NCI-H1436 treated with DMSO at 0.1 percent for 48 hours (cell line): ENCODE data around the gene PCDH19.
"Not testable (repeated sequence)": the region's sequence is repeated elsewhere in the genome, so short reads cannot be mapped to it uniquely, and the experiment has no call there.

Experiments used
- DNase-seq: peaks from one replicate; lab custom pipeline; 2025; lab: John Stamatoyannopoulos, UW

PCDH19 gene

GRCh38 chrX:100409610-100410590 lies at the start of gene PCDH19:
PCDH19 (minus strand) TSS chrX:100410273; CDS start chrX:100408597, 1,676 bp downstream.
- no peak for DNase-seq

GRCh38 chrX:100449696-100450608 lies 39.9 kb upstream of the PCDH19 start:
- DNase-seq, result no peak

- DNase-seq, result no peak
Observed at GRCh38 chrX:100447655-100448397, 37.8 kb upstream of the PCDH19 start.

GRCh38 chrX:100445593-100445992 lies 35.5 kb upstream of the PCDH19 start:
- DNase-seq, result no peak

- not testable (repeated sequence) for DNase-seq
Observed at GRCh38 chrX:100441321-100441720, 31.2 kb upstream of the PCDH19 start.

- DNase-seq, result no peak
Observed at GRCh38 chrX:100440006-100440405, 29.9 kb upstream of the PCDH19 start.

- DNase-seq, result no peak
Observed at GRCh38 chrX:100435726-100436125, 25.7 kb upstream of the PCDH19 start.

- no peak for DNase-seq
Observed at GRCh38 chrX:100424012-100424411, 13.9 kb upstream of the PCDH19 start.

- DNase-seq, result no peak
Observed at GRCh38 chrX:100418556-100418955, 8.5 kb upstream of the PCDH19 start.

- no peak for DNase-seq
Observed at GRCh38 chrX:100417681-100418080, 7.6 kb upstream of the PCDH19 start.

GRCh38 chrX:100413229-100413628 lies 3.2 kb upstream of the PCDH19 start:
- DNase-seq, result no peak

- DNase-seq, result no peak
Observed at GRCh38 chrX:100411802-100412715, 2.0 kb upstream of the PCDH19 start.

GRCh38 chrX:100410901-100411801 lies 1.1 kb upstream of the PCDH19 start:
- DNase-seq, result no peak

- DNase-seq, result no peak
Observed at GRCh38 chrX:100408713-100409609, 1.1 kb downstream of the PCDH19 start.

- DNase-seq, result no peak
Observed at GRCh38 chrX:100407784-100408712, 2.0 kb downstream of the PCDH19 start.

GRCh38 chrX:100407147-100407783 lies 2.8 kb downstream of the PCDH19 start:
- no peak for DNase-seq

- DNase-seq, result no peak
Observed at GRCh38 chrX:100405424-100405823, 4.6 kb downstream of the PCDH19 start.
